ENCODE data around the gene KAT6B. TPM values are rescaled to one million over a fixed set of nuclear protein-coding genes. Genes with fewer than 3 reads are reported as not detected.

Gene KAT6B
- total and polyA plus RNA-seq, 2 of the 8 experiments (the other 6 are each of a cell fraction or from before 2014, with no cell fraction given), result 7.3 to 30.8 TPM

GRCh38 chr10:74821501-74821900, 4.9 kb upstream of the KAT6B start (continued):
- no peak for TF ChIP-seq CHD7 (IDR thresholded peaks at IDR 0.05; ENCODE audit: insufficient replicate concordance, low read length)
- TF ChIP-seq BACH1 (IDR thresholded peaks at IDR 0.05; ENCODE audit: low read length), result no peak
- TF ChIP-seq GTF2F1 (IDR thresholded peaks at IDR 0.05; ENCODE audit: borderline replicate concordance, low read depth, low read length), result no peak
- TF ChIP-seq JUN (IDR thresholded peaks at IDR 0.05; ENCODE audit: low read depth, low read length), result no peak
- TF ChIP-seq TAF7 (optimal IDR thresholded peaks at IDR 0.05; ENCODE audit: borderline replicate concordance, low read depth, low read length), result no peak
- TF ChIP-seq HDAC2 (IDR thresholded peaks at IDR 0.05; ENCODE audit: borderline replicate concordance in 1 of 2, low read depth in 2 of 2, low read length in 2 of 2), result no peak
- no peak for TF ChIP-seq SIRT6 (IDR thresholded peaks at IDR 0.05; ENCODE audit: low read length)
- no peak for TF ChIP-seq ATF2 (IDR thresholded peaks at IDR 0.05; ENCODE audit: low read length)
- TF ChIP-seq EZH2 (IDR thresholded peaks at IDR 0.05; ENCODE audit: low read depth, low read length, severe bottlenecking), result no peak

All from H1 (cell line).